Islet of Langerhans (tissue), 1 donor: ENCODE data around the gene CCDC85C.

Experiments used
- FAIRE-seq: peaks from one replicate; lab custom pipeline; 2011; peaks lifted over from hg19 to GRCh38; lab: Jason Lieb, UNC

Gene CCDC85C

GRCh38 chr14:99522025-99522401 is 82.0 kb downstream of the CCDC85C start:
- no peak for FAIRE-seq

- no peak for FAIRE-seq
Measured at GRCh38 chr14:99521176-99522024, 82.6 kb downstream of the CCDC85C start.

- FAIRE-seq: no peak
Measured at GRCh38 chr14:99520571-99521081, 83.4 kb downstream of the CCDC85C start.

DNA sequence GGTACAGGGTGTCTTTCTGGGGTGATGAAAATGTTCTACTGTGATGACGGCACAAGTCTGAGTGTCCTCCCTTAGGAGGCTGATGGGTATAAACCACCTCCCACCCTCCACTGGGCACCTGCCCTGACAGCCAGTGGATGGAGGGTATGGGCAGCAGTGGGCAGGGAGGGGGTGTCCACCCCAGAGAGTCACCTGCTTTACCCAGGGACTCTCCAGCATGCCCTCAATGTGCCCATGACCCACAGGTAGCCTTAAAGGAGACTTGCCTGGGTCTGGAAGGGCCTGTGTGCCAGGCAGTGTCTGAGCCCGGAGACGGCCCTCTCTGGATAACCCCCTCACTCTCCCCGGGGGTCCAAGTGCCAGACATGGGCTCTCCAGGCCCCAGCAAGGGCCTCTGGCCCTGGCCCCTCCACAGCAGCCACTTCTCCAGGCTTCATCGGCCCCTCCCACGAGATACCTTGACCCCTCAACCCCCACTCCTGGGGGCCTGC is 84.0 kb downstream of the CCDC85C start:
- no peak for FAIRE-seq

GRCh38 chr14:99519347-99519881 is 84.6 kb downstream of the CCDC85C start:
- FAIRE-seq: no peak

DNA sequence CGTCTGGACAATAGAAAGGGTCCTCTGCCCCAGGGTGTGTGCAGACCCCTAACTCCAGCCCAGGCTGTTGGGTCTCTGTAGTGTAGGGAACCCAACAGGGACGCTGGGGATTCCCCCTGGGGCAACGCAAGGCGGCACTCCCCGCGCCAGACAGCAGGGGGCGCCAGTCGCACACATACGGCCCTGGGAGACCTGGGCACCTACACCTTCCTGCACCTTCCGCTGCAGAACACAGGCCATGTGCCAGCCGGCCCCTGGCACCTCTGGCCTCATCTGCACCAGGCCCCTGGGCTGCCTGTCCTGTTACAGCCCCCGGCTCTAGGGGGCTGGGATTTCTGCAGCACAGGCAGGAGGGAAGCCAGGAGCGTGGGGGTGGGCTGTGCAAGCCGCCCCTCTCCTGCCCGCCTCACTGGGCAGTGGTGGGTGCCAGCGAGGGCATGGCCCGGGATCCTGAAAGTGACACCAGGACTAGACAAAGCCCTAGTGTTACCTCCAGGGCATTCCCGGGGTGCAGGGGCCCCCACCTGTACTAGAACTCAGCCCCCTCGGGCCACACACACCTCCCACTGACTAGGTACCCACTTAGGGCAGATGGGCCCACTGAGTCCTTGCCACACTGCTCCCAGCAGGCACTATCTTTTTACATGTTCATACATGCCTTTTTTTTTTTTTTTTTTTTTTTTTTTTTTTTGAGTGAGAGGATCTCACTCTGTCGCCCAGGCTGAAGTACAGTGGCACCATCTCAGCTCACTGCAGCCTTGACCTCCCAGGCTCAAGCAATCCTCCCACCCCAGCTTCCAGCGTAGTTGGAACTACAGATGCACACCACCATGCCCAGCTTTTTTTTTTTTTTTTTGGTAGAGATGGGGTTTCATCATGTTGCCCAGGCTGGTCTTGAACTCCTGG is 85.3 kb downstream of the CCDC85C start:
- FAIRE-seq: no peak

DNA sequence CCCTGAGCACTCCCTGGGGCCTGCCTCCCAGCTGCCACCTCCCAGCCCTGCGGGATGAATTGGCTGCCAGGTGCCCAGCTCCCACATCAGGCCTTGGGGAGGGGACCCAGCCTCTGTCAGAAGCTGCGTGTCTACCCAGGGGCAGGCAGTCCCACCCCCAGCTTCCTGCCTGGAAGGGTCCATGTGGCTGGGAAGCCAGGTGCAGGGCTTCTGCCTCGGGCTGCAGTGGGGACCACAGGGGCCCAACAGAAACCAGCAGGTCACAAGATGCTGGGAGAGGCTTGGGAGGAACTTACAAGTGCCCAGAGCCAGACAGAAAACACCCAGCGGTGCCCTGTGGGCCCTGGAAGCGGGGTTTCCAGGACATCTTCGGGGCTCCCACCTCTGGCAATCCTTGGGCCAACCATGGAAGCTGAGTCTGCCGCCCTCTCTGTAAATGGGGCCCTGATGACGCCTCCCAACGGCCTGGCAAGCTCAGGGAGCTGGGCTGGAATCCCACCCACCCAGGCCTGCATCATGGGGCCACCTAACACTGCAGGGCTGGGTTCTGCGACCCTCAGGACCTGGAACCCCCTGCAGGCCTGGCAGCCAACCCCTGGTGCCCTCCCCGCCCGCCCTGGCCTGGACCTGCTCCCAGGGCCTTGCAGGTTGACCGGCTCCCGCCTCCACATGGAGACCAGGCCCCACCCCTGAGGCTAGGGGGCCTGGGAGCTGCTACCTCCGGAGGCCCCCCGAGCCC is 86.2 kb downstream of the CCDC85C start:
- FAIRE-seq: no peak

- no peak for FAIRE-seq
Measured at GRCh38 chr14:99516871-99517642, 87.0 kb downstream of the CCDC85C start.

DNA sequence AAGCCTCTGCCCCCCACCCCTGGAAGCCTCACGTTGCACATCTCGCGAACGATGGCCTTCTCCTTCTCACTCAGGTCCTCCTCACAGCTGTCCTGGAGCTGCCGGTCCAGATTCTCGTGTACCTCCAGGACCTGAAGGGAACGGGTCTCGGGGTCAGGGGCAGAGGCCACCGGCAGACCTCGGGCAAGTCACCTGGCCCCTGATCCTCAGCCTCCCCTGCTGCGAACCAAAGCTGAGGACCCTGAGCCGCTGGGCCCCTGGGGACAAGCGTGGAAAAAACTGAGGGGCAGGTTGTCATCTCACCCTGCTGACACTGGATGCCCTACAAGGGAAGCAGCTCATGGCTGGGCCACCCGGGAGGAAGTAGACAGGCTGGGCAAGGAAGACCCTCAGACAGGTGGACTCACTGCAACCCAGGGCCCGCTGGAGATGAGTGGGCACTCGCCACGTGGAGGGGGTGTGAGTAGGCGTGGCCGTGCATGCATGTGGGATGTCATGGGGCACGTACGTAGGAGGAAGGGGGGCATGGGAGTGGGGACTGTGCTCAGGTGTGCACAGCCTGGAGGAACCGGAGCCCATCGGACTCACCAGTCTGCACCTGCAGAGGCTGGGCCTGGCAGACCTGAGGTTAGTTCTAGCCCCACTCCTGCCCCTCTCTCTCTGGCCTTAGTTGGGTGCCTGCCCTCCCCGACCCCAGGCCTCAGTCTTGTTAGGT is 87.7 kb downstream of the CCDC85C start:
- FAIRE-seq: no peak

DNA sequence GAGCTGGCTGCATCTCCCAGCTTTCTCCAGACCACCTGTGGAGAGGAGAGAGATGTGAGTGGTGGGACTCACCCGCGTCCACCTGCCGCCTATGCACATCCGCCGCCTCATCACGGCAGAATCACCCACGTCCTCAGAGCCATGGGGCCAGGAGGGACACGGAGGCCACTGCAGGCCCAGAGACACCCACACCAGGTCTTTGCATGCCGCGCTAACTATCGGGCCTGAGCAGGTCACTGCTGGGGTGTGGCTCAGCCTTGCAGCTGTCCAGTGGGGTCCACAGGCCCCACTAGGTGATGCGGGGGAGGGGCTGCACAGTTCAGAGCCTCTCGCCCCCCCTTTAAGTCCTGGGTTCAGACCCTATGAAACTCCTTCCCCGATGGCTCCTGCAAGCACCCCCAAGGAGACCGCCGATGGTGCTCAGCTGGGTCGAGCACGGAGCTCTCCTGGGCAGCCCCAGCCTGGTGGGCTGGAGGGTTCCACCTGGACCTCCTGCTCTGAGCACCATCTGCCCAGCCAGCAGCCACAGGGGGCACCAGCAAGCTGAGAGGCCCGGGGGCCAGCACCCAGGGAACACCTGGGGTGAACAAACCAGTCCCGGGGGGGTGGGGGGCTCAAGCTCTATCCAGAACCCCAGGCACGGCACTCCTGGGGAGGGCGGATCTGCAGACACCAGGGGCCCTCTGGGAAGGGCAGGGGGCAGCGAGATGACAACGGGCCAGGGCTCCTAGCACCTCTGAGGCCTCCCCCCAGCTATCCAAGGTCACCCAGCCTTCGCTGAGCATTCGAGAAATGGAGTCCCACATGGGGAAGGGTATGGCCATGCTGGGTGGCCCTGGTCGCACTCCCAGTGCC is 88.5 kb downstream of the CCDC85C start:
- FAIRE-seq: no peak

DNA sequence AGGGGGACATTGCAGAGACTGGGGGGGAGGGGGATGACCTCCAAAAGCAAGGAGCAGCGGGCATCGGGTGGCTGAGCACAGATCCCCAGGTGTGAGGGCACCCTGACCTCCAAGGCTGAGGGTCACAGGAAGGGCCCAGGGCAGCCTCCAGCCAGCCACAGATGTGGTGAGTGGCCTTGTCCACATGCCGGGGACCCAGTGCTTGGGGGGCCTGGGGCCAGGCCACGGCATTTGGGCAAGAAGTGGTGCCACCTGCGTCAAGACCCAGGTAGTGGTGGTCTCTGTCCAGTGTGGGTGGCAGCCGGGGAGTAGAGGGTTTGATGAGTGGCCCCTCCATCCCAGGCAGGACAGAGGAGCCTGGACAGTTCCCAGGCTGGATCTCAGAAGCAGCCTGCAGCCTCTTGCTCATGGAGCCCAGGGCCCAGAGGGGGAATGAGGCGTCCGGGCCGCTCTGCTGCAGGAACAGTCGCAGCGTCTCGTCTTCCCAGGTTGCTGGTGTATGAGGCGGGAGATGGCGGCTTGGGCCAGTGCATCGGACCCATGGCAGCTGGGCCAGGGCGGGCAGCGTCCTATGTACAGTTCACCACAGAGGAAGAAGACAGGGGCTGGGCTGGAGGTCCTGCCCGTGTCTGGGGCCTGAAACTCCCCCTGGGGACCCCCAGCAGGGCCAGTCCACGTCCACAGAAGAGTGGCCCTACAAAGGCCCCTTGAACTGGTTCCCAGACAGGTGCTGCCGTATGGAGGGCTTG is 89.3 kb downstream of the CCDC85C start:
- FAIRE-seq: no peak

DNA sequence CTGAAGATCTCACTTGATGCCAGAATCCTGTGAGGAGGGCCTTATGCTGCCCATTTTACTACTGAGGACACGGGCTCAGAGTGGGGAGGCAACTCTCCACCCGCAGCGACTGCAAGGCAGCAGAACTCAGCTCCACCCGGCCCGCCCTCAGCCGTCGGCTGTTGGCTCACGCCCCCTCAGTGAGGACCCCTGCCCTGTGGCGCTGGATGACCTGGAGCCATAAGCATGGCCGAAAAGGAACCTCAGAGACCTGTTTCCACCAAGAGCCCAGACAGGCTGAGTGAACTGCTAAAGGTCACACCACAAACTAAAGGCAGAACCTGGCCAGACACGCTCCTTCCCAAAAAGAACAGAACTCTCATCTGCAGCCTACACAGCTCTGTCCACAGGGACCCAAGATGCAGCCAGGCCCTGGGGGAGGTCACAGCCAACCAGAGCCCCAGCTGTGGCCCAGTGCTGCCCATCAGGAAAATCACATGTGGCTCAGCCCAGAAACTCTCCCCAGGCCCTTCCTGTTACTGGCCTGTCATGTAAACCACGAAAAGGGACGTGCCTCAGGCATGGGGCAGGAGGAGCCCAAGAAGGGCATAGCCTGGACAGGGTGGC is 90.0 kb downstream of the CCDC85C start:
- no peak for FAIRE-seq

GRCh38 chr14:99513183-99513694 is 90.8 kb downstream of the CCDC85C start:
- no peak for FAIRE-seq

DNA sequence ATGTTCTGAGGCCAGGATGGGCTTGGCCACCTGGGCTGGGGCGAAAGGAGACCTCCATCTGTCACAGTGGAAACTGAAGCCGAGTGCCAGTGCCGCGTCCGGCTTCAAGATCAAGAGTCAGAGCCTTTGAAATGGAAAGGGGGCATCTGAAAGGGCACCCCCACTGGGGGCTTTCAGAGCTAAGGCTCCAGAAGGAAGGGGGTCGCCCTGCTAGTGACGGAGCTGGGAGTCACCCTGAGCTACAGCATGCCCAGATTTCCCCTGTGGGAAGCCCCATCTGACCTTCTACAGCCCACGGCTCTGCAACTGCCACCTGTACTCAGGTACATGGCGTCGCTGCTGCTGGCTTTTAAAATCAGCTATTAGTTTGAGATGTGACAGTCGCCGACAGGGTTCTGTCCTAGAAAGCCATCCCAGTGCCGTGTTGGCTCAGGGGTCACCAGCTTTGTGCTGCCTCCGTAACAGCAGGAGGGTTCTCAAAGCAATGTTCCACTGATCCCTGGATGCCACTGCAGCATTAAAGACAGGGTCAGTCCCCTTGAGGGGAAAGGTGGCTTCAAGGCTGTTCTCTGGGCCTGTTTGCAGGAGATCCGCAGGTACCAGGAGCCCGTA is 91.3 kb downstream of the CCDC85C start:
- FAIRE-seq: no peak

DNA sequence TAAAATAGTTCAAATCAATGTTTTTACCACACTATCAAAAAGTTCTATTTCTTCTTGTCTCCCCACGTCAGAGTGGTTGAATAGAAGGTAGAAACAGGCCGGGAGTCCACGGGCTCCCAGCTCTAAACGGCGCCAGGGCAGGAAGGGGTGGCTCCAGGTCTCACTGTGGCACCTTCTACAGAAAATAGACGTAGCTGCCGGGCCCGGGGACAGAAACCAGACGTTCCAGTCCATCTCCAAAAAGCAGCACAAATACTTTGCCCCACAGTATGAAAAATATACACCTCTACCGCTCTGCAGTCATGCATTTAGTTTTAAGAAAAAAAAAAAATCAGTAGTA is 91.9 kb downstream of the CCDC85C start:
- FAIRE-seq: no peak

DNA sequence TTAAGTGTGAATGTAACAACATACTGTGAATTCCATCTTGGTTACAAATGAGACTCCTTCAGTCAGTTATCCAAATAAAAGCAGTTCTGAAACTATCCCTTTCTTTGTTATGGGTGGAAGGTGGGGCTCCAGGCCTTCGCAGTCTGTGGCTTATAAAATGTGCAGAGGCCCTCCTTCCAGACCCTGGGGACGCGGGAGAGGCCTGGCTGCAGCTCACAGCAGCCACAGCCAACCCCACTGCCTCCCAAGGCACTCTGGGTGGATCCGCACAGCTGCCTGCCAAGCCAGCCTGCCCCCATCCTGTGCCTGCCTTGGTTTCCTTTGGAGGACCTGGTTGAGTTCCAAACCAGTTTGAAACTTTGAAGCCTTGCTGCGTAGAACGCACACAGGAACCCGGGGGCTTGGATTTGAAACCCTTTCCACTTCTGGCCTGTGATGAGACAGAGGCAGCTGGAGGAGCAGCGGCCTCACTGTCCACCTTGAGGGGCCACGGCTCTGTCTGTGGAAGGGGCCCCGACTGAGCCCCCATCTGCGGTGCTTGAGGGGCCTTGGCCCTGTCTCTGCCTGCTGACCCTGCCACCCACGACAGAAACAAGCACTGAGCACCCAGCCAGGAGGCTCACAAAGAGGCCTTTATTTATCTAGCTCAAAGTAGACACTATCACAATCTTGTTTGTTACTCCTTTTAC is 92.4 kb downstream of the CCDC85C start:
- FAIRE-seq: no peak

DNA sequence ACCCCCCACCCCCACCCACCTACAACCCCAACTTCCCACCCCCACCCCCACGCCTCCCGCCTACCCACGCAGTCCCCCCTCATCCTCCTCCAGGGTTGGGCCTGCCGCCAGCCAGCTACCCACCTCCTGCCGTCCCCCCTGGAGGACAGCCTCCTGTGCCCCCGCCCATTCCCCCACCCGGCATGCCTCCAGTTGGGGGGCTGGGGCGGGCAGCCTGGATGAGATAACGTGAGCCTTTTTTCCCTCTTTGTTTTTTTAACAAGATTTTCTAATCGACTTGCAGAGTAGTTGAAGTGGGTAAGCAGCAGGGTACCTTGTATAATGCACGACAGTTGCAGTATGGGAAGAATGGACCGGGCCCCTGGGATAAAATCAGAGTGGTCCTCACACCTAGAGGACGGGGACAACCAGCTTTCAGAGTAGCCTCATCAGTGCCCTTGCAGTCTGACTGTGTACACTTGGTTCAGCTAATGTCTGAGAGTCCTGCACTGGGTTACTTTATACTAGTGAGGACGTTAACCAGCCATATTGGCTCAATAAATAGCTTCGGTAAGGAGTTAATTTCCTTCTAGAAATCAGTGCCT is 93.4 kb downstream of the CCDC85C start:
- no peak for FAIRE-seq
